Measurements from ENCODE around the gene RAB44. TPM values are rescaled to one million over a fixed set of nuclear protein-coding genes. Genes with fewer than 3 reads are reported as not detected.
A peak's percentile ranks its signal among the peaks of the same experiment; 100 is the strongest.

RAB44 gene
- total RNA-seq, 1 donor from 2014 or later, result 0.21 TPM

DNA sequence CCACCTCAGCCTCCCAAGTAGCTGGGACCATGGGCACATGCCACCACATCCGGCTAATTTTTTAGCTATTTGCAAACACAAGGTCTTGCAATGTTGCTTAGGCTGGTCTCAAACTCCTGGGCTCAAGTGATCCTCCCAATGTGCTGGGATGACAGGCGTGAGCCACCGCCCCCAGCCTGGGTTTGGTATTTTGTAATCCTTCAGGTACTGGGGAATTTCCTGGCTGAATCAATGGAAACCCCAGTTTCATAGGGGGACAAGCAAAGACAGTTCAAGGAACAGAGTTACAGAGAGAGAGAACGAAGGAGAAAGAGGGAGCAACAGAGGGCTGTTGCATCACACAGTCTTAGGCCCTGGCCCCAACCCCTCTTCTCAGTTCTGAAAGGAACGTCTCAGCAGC, 35.7 kb downstream of the RAB44 start:
- Histone ChIP-seq H3K9me3 (no peaks in the 10 kb centered on the region), H3K36me3 (no peaks in the 10 kb centered on the region), H3K4me1 (peaks cover 3 to 16% of the 10 kb centered on the region in 2 donors), H3K27ac (no peak overlapping the region), H3K27me3 (no peaks in the 10 kb centered on the region), H3K4me3 (no peak overlapping the region)
- no peak for DNase-seq (ENCODE audit: low spot score in 2 of 2)
- intact Hi-C loops (cut with DNase I), result no loop called here
- TF ChIP-seq, protein P1, sequence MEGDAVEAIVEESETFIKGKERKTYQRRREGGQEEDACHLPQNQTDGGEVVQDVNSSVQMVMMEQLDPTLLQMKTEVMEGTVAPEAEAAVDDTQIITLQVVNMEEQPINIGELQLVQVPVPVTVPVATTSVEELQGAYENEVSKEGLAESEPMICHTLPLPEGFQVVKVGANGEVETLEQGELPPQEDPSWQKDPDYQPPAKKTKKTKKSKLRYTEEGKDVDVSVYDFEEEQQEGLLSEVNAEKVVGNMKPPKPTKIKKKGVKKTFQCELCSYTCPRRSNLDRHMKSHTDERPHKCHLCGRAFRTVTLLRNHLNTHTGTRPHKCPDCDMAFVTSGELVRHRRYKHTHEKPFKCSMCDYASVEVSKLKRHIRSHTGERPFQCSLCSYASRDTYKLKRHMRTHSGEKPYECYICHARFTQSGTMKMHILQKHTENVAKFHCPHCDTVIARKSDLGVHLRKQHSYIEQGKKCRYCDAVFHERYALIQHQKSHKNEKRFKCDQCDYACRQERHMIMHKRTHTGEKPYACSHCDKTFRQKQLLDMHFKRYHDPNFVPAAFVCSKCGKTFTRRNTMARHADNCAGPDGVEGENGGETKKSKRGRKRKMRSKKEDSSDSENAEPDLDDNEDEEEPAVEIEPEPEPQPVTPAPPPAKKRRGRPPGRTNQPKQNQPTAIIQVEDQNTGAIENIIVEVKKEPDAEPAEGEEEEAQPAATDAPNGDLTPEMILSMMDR (IDR thresholded peaks at IDR 0.05), result no peak

DNA sequence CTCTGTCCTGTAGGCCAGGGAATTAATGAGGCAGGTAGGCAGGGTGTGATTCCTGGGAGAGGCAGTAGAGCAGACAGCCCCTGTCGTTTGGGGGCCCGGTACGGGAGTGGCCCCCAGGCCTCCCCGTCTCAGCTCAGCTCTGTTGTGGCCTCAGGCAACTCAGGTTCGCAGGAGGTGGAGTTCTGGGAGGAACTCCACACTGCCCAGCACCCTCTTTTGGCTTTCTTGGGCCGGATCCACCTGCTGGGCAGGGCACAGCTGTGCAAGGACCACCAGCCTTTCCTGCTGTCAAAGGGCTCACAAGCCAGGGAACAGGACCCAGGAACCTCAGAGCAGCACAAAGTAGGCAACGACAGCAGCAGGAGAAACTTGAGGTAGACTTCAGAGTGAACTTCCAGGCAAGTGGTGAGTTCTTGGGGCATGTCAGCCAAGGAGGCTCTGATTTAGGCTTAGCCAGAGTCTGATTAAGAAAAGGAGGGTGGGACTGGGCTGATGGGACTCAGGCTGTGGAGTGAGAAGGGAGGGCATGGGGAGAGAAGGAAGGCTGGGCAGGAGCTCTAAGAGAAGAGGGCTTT, 36.9 kb downstream of the RAB44 start:
- no peaks in the 10 kb centered on the region for H3K9me3 ChIP-seq
- peaks cover 3 to 16% of the 10 kb centered on the region in 2 donors for H3K4me1 ChIP-seq
- no peaks in the 10 kb centered on the region for H3K27me3 ChIP-seq
- no peak for DNase-seq (ENCODE audit: low spot score in 2 of 2)
- no peaks in the 10 kb centered on the region for H3K36me3 ChIP-seq
- peak overlapping the region; percentile 39 to 56 for H3K4me3 ChIP-seq
- peak overlapping the region; percentile 71 to 88 for H3K27ac ChIP-seq
- intact Hi-C loops (cut with DNase I), result loop anchor here (2.0 kb wide), 2 partner anchors 56 to 188 kb away; partner anchors contain the start of genes CDKN1A and STK38
- TF ChIP-seq, protein P1 (IDR thresholded peaks at IDR 0.05), result no peak

DNA sequence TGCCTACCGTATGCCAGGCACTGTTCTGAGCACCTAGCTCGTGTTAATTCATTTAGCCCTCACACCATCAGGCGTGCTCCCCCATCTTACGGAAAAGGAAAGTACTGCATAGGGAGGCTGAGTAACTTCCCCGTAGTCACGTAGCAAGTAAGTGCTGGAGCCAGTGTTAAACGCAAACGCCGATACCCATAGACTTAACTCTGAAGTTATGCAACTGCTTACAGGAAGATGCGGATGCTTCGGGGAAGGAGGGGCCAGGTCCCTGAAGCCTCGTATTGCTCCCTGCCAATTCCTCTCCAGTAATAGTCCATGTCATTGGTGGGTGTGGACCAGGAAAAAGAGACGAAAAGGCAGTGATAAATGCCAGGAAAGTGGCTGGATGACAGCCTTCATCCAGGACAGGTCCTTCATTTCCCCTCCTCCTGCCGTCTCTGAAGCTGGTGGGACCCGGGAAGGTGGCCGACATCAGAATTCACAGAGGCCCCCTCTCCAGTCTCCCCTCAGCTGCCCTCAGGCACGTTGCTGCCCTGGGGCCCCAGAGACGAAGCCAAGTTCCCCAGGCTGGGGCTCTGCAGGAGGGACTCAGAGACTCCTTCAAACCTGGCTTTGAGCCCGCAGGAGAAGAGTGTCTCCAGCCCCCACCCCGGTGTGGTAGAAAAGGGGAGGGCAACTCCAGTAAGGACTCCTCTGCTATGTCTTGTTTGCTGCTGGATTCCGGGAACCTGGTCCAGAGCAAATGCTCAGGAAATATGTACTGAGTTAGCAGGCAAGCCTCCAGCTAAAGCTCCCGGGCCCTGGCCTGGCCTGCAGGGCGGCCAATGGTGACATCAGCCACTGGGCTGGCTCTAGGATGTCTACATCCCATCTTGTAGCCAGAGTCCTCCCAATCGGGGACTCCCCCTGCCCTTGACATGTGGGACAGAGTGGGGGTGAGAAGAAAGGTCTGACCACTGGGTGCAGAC, 37.8 kb downstream of the RAB44 start:
- peak; percentile 59 to 93 for DNase-seq (ENCODE audit: low spot score in 2 of 2)
- intact Hi-C loops (cut with DNase I), result loop anchor here (2.0 kb wide), 2 partner anchors 57 to 189 kb away; partner anchors contain the start of genes CDKN1A and STK38

DNA sequence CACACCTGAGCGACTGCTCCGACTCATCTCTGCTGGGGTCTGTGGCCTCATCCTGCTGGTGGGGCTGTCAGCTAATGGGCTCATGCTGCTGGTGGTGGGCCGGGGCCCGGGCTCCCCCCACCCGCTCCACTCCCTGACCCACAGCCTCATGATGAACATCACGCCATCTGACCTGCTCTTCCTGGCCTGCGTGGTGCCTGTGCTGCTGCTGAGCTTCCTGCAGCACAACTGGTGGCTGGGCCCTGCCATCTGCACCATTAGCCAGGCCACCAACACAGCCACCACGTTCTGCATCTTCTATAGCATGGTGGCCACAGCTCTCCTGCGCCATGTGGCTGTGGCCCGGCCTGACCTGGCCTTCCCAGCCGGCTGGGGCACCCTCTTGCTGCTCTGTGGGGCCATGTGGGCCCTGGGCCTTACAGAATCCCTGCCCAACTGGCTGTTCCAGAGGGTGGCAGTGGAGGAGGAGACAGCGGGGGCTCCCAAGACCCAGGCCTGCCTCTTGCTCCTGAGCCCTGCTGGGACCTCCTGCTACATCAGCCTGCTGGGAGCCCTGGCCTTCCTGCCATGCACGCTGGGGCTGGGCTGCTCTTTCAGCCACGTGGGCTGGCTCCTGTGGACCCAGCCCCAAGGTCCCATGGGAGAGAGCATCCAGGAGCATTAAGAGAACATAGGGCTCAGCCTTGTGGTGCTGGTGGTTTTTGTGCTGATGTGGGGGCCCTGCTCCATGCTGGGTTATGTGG, 39.6 kb downstream of the RAB44 start:
- Histone ChIP-seq H3K4me3 (no peak overlapping the region), H3K27ac (no peak overlapping the region), H3K9me3 (no peaks in the 10 kb centered on the region), H3K27me3 (no peaks in the 10 kb centered on the region), H3K36me3 (no peaks in the 10 kb centered on the region), H3K4me1 (peaks cover 3 to 16% of the 10 kb centered on the region in 2 donors)
- TF ChIP-seq, protein P1 (IDR thresholded peaks at IDR 0.05), result no peak
- DNase-seq (ENCODE audit: low spot score in 2 of 2), result no peak
- intact Hi-C loops (cut with DNase I), result no loop called here

More for the DNA sequence above, 37.8 kb downstream of the RAB44 start:
- H3K27me3 ChIP-seq, result no peaks in the 10 kb centered on the region
- TF ChIP-seq, protein P1 (IDR thresholded peaks at IDR 0.05), result peak; percentile 15 to 51 (median 40)
- H3K36me3 ChIP-seq, result no peaks in the 10 kb centered on the region
- H3K27ac ChIP-seq, result peak overlapping the region; percentile 71 to 88
- H3K4me1 ChIP-seq, result peaks cover 3 to 16% of the 10 kb centered on the region in 2 donors
- H3K4me3 ChIP-seq, result peak overlapping the region; percentile 39 to 56
- H3K9me3 ChIP-seq, result no peaks in the 10 kb centered on the region

DNA sequence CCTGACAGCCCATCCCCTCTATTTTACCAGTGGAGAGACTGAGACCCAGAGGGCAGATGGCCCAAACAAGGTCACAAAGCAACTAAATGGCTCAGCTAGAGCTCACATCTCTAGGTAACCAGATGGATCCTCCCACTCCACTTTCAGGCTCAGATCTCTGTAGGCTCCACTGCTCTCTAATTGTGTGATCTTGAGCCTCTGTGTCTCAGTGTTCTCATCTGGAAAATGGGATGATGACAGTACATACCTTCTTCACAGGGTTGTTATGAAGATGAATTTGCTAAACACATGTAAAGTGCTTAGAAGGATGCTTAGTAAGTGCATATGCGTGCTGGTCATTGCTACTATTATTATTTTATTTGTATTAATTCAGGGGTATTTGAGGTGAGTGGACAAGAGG, 40.5 kb downstream of the RAB44 start:
- TF ChIP-seq, protein P1 (IDR thresholded peaks at IDR 0.05), result no peak
- no peaks in the 10 kb centered on the region for H3K27me3 ChIP-seq
- no peaks in the 10 kb centered on the region for H3K36me3 ChIP-seq
- no peaks in the 10 kb centered on the region for H3K9me3 ChIP-seq
- H3K27ac ChIP-seq, result no peak overlapping the region
- intact Hi-C loops (cut with DNase I), result no loop called here
- no peak overlapping the region for H3K4me3 ChIP-seq
- H3K4me1 ChIP-seq, result peaks cover 3 to 16% of the 10 kb centered on the region in 2 donors
- no peak for DNase-seq (ENCODE audit: low spot score in 2 of 2)
